Fibroblast of skin of right biceps (primary cell): ENCODE data around the gene NBEAL2.
A peak's percentile ranks its signal among the peaks of the same experiment; 100 is the strongest.

Experiments
- DNase-seq: peaks from one replicate; pipeline ENCODE4 v3.0.0-alpha.2; 2013

The NBEAL2 gene, protein sequence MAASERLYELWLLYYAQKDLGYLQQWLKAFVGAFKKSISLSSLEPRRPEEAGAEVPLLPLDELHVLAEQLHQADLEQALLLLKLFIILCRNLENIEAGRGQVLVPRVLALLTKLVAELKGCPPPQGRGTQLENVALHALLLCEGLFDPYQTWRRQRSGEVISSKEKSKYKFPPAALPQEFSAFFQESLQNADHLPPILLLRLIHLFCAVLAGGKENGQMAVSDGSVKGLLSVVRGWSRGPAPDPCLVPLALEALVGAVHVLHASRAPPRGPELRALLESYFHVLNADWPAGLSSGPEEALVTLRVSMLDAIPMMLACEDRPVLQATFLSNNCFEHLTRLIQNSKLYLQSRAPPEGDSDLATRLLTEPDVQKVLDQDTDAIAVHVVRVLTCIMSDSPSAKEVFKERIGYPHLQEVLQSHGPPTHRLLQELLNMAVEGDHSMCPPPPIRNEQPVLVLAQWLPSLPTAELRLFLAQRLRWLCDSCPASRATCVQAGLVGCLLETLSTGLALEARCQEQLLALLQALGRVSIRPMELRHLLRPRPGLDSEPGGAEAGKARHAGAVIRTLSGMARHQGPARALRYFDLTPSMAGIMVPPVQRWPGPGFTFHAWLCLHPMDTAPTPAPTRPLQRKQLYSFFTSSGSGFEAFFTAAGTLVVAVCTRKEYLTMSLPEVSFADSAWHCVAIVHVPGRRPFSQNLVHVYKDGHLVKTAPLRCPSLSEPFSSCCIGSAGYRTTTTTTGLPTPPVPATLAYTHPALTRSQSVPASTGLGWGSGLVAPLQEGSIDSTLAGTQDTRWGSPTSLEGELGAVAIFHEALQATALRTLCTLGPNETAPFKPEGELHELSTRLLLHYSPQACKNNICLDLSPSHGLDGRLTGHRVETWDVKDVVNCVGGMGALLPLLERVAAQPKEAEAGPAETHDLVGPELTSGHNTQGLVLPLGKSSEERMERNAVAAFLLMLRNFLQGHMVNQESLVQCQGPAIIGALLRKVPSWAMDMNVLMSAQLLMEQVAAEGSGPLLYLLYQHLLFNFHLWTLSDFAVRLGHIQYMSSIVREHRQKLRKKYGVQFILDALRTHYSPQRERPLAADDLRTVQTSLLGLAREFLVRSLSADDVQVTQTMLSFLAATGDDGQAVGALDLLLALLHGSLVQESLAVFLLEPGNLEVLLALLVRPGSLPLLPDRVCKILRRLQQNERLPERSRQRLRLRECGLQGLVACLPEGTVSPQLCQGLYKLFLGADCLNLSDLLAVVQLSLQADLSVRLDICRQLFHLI (N-terminal part only)

DNA sequence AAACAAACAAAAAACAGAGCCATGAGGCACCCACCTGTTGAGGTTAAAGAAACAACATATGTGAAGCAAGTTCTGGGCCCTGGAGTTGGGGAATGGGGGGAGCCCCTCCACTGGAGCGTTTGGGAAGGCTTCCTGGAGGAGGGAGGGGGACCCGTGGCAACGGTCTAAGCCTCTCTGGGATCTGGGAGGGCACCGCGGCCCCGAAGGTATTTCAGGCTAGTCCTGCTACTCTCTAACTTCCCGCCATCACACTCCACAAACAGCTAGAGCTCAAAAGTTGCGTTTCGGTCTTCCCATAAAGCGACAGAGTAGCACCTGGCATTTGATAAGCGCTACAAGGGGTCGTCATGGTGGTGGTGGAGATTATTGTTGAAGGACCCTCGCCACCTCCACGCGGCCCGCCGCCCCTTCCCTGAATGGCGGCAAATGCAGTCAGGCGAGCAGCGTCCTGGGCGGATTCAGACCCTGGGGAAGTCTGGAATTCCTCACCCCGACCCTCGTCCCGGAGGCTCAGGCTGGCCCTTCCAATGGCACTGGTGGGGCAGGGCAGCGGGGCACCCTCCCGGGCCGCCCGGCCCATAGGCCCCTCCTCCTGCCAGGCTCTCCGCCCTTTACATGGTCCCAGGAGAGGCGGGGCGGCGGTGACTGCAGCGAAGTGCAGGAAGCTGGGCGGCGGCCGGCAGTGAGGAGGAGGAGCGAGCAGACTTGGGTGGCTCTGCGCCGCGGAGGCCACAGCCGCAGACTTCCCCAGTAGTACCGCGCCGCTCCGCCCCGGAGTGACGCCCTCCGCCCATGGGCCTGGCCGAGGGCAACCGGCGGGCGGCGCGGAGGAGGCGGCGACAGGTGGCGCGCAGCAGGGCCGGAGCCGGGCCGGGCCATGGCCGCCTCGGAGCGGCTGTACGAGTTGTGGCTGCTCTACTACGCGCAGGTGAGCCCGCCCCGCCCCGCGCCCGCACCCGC is at the start of gene NBEAL2:
NBEAL2 (plus strand) TSS at position 682 of the 960 bp plus-strand sequence; CDS start at position 878, 196 bp downstream.
- peak; percentile 91 for DNase-seq

DNA sequence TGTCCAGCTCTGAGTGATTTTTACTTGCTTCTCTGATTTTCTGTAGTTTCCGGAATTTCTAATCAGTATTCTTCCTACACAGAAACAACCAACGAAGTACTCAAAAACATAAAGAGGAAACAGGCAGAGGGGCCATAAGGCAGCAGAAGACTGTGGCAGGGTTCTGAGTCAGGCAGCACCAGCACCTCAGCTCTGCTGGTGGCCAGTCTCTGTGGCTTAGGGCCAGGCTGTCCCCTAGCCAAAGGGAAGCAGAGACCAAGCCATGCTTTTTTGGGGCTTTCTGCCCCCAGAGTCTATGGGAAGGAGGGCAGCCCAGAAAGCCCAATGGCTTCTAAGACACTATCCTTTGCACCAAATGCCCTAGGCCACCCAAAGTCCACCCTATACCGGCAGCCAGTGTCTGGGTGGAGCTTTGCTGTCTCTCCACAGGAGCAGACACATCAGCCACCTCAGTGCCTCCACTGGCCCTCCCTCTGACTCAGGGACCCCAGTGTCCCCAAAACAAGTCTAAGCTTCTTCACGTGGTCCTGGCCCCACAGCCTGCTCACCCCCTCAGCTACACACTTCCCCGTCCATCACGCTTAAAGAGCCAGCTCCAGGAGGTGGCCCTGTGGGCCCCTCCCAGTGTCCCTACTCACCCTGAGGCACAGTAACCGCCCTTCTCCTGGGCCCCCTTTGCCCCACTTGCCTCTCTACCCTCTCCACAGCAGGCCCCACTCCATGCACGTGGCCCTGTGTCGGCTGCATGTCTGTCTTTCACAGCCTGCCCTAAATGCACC is 49.1 kb upstream of the NBEAL2 start:
- no peak for DNase-seq

DNA sequence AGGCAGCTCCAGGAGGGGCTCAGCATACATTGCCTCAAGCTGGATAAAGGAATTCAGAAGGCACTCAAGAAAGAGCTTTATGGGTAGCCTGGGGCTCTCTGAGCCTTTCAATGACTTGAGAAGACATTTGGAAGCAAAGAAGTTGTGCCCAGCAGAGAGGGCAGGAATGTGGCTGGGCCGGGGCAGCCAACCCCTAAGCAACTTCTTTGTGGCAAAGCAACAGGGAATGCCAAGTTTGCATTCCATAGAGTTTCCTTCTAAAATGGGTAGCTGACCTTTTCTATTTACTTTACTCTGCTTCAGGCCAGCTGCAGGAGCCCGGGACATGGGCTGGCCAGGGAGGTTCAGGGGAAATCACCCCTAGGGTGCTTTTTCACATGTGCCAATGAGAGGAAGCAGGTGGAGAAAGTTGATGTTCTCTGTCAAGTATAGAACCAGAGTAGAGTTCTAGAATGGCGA is 48.5 kb upstream of the NBEAL2 start:
- DNase-seq: no peak

DNA sequence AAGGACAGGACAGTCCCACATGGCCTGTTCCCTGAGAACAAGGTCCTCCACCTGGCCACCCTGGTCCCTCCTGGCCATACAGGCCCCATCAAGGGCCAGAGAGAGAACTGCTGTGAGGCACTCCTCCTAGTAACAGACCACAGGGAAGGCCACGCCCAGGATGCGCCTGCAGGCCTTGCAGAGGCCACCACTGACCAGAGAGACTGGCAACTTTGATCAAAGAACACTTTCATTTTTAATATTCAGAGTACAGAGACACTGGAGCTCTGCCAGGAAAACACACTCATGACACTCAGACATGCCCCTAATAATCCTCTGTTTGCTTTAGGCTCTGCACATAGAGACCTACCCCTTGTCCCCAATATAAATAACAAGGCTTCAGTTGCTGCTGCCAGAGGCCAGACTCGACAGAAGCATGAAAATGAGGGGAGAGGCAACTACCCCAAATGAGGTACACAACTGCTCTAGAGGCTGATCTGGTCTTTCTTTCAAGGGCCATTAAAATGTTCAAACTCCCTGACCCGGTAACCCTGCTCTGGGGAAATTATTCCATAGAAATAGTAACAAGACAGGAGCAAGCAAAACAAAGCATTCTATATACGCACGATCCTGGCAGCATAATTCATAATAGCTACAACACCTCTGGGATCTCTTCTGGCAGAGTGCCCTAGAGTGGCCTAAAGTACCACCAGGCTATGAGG is 47.7 kb upstream of the NBEAL2 start:
- no peak for DNase-seq

DNA sequence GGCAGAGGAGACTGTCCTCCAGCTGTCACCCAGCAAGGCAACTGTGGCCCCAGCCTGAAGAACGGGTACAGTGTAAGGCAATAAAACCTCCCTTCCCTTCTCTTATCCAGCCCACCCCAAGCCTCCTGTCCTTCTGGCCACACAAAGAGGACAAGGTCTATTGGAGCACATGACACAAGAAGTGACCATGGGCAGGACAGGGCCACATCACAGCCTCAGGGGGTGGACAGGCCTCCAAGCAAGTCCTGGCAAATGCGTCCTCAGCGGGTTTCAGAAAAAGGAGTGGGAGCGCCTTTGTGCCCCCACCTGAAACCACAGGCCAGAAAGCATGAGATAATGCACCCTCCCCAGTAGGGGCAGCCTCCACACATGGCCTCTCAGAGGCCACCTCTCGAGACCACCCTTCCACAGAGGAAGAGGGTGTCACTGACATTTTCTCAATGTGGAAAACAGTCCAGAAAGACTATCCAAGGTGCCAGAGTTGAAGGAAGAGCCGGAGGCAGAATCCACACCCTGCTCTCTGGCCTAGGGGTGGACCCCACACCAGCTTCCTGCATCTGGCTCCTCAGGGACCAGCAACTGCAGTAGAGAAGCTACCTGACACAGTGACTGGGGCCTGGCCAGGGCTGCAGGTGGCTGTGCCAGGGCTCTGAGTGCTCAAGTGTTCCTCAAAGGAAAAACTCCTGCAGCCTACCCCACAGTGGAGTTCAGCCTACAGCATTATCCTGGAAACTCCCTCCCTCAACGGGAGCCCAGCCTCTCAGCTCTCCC is 46.8 kb upstream of the NBEAL2 start:
- no peak for DNase-seq

DNA sequence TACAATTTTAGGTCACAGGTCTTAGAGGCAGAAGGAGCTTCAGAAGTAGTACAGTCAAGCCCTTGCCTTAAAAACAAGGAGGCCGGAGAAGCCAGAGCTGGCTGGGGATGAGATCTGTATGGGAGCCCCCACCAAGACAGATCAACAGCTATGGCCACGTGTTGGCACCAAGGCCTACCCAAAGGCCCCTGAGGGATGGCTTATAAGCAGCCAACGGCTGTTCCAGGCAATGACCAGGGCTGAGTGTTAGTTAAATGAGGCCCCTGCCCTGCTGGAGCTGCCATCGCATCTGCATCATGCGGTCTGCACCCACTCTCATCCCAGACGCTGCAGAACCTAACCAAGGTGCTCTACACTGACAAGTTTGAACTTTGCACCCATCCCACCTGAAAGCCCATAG is 46.2 kb upstream of the NBEAL2 start:
- no peak for DNase-seq

DNA sequence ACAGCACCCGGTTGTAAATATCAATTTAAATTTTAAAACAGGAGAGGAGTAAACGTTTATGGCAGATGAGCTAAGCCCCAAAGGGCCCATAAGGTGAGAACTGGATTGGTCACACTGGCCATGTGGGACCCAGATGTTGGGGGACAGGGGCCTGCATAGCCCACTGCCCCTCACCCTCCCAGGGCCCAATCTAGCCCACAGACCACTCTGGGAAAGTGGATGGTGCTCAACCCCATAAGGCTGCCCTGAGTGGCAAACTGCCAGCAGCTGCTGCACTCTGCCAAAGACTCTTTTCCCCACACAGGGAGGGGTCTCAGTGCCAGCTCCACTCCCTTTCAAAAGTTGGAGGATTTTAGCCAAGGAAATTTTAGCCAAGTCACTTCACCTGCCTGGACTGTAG is 45.4 kb upstream of the NBEAL2 start:
- no peak for DNase-seq

DNA sequence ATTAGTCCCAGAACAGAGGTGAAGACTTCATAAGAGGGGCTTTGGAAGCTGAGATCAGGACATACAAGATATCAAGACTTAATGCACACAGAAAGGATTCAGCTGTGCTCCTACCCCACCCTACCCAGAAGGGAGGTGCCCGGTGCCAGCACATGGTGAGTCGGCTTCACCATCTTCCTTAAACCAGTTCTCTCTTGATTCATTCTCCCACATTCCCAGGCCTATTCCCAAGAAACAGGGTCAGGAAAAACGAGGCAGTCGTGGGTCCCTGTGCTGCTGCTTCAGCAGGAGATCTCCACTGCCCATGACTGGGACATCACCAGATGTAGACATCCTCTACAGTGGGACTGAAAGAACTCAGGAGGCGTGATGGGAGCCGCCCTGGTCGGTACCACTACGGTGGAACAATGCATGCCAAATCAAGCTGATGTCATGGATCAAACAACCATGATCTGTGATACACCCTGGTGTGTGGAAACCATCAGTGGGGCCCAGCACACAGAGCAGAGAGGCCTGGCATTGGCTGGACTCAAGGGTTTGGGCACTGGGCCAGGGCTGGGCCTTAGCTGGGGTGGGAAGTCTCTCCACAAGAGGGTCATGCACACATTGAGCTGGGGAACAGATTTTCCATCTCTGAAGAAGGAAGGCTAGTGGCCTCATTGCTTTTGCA is 44.8 kb upstream of the NBEAL2 start:
- no peak for DNase-seq

DNA sequence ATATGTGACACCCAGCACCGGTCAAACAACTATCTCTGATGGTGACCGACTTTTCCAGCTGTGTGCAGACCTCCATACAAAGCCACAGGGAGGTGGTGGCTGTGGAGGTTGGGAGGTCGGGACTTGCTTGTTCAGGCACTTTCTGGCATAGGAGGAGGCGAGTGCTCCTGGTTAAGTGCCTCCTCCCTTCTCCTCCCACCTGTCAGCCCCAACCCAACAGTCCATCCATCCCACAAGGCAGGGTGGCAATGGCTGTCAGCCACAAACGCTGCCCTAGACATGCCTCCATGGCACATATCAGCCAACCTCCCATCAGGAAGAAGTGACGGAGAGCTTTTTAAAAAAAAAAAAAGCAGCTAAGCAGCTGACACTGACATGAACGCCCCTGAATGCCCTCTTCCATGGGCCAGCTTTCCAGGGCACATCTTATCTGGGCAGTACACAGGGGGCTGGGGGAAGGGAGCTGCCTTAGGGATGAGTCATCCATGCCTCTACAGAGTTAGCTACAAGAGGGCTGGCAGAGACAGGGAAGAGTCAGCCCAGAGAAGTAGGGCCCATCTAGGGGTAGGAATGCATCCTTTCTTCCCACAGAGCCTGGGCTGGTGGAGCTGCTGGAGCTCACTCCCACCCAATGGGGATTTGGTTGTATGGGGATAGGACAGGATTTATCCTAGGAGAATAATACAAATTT is 44.2 kb upstream of the NBEAL2 start:
- peak; percentile 96 for DNase-seq

DNA sequence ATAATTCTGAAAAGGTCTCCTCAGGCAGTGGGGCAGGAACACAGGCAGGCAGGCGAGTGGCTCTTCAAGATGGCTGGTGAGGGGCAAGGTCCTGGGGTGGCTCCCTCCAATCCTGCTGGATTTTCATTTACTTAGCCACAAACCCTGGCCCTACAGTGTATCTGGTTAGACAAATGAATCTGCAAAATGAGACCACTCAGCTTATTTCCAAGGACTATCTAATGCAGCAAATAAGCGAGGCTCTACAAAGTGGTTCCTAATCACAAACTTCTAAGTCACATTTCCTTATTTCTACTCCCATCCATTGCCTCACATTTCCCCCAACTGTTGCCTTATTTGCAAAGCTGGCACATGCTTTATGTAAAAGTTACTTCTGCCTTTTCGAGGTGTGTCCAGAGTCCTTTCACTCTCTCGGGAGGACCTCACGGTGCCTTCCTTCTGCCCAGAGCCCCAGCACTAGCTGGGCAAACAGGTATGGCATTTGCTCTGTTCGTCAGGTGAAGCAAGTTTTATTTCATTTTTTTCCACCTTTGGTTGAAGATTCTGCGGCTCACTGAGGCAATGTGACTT is 43.4 kb upstream of the NBEAL2 start:
- no peak for DNase-seq

DNA sequence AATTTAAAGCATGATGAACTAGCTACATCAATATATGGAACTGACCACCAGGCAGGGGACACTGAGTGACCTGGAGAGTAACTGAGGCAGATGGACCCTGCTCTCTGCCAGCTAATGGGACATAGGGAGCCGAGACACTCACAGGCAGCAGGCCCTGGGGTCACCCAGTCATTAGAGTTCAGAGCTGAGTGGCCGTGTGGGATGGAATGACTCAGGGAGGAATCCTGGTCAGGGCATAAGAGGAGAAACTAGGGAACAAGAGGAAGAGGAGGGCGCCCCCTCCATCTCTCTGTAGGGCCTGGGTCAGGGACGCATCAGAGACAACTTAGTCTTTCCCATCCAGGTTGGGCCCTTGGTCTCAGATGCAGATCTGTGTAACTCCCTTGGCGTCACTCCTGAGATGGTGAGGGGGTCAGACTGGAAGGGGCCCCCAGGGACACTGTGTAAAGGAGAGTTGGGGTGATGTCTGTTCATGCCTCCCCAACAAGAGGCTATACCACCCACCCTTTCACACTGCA is 42.7 kb upstream of the NBEAL2 start:
- no peak for DNase-seq

DNA sequence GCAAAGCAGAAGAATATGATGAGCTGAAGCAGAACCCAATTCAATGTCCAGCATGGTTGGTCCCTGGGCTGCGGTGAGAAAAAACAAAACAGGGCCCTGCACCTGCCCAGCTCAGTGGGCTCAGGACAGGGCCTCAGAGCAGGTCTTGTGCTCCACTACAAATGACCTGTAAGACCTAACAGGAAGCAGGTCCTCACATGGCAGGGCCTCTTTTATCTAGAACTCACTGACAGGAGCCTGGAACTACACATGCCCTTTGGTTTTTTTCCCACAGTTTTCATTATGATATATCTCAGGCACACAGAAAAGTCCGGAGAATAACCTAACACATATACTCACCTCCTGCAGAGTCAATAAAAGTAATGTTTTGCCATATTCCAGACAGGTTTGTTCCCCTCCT is 41.3 kb upstream of the NBEAL2 start:
- DNase-seq: no peak

DNA sequence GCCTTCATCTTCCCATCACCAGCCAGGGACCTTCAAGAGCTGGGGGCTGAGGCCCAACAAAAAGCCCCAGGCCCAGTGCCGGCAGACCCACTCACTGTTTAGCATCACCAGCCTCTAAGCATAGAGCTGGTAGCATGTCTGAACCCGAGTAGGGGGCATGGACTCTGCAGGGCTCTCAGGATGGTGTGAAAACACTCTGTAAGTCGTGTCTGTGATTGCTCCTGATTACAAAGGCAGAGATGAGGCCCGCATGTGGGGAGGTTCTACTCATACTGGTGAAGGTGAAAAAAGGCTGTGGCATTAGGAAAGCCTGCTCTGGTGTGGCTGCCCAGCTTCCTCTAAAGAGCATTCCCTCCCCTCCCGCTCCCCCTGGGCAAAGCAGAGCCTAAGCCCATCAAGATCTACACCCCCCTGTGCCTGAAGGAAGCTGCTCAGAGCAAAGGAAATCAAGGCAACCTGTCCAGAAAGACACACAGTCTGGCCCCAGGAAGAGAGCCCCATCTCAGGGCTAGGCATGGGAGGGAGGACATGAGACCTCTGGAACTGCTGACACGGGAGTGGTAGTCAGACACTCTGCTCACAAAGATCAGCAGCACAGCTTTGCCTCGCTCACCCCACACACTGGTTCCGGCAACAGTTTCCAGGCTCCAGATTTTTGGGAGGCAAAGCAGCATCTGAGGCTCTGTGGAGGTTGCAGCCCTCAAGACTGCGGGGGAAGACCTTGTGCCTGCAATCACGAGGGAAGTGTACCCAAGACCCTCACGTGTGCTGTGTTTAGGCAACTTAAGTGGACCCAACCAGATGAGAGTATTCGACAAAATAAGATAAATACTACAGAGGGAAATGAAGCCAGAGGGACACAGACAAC is 39.7 kb upstream of the NBEAL2 start:
- DNase-seq: no peak

DNA sequence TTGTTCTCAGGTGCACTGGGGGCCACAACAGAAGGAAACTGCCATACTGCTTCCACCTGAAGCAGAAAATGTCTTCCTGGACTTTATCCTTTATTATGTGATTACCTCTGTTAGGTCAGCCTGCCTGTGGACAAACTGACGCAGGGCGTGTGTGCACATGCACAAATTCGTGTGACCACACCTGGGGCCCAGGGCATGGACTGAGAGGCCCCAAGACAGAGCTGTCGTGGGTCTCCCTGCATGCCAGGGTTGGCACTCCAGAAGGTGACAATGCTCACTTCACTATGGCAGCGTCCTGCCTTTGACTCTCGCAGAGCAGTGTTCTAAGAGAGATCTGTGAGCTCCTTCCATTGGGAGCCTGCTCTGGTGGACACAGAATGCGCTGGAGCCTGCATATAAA is 37.4 kb upstream of the NBEAL2 start:
- no peak for DNase-seq

DNA sequence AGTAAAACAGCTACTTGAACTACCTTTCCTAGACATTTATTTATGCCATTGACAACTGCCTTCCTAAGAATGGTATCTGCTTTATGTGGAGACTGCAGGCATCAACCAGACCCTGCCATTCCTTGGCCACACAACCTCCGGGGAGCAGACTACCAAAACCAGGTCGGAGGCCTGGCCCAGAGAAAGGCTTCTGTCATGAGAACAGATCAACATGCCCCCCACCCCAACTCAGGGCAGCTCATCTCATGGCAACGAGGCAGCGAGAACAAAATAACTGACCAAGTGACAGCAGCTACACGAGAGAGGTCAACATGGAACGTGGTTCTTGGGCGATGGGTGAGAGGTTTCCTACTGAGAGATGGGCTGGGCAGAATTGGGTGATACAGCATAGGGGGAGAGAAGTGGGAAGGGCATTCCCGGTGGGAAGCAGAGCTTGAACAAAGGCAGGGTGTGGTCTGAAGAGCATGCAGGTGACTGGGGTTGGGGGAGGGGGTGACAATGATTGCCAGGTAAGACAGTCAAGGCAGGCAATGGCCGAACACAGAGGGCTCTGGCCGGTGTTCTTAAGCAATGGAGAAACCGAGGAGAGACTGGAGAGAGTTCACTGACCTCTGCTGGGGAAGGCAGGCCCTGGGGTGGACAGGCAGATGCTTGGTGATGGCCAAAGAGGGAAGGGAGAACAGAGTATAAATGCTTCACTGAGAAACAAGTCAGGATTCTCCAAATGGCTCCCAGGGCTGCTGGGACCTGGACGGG is 36.8 kb upstream of the NBEAL2 start:
- no peak for DNase-seq
